ENCODE results near the gene QRFP. TPM values are rescaled to one million over a fixed set of nuclear protein-coding genes. Genes with fewer than 3 reads are reported as not detected.
A peak's percentile ranks its signal among the peaks of the same experiment; 100 is the strongest.

QRFP gene
- total RNA-seq, 4 donors from 2014 or later, result not detected

- H3K4me1 ChIP-seq, result peaks cover 5 to 93% (median 18%) of the 10 kb centered on the region in 3 donors
Observed at GRCh38 chr9:130869250-130869649, 27.4 kb downstream of the QRFP start.

GRCh38 chr9:130868230-130868629 lies 28.4 kb downstream of the QRFP start:
- peaks cover 0 to 60% of the 10 kb centered on the region in 2 donors for H3K36me3 ChIP-seq
- 84 to 88% methylated on average over 2 to 3 of the region's 3 CpGs for WGBS, 2 donors (ENCODE audit: low coverage in 1 of 2)
- peaks cover 3 to 93% (median 17%) of the 10 kb centered on the region in 3 donors for H3K4me1 ChIP-seq
- no peaks in the 10 kb centered on the region for H3K9me3 ChIP-seq
- no peaks in the 10 kb centered on the region for H3K27me3 ChIP-seq
- ATAC-seq, result no peak
- TF ChIP-seq POLR2A (IDR thresholded peaks at IDR 0.05), result no peak
- TF ChIP-seq EP300 (IDR thresholded peaks at IDR 0.05), result no peak
- TF ChIP-seq POLR2AphosphoS5 (IDR thresholded peaks at IDR 0.05), result no peak
- no peak for TF ChIP-seq CTCF (IDR thresholded peaks at IDR 0.05)
- H3K27ac ChIP-seq, result peak overlapping the region in 1 of 4 donors; percentile 80
- no peak overlapping the region for H3K4me3 ChIP-seq

More at GRCh38 chr9:130869250-130869649, 27.4 kb downstream of the QRFP start:
- Histone ChIP-seq H3K4me3 (no peak overlapping the region), H3K27me3 (no peaks in the 10 kb centered on the region), H3K9me3 (no peaks in the 10 kb centered on the region), H3K36me3 (peaks cover 0 to 60% of the 10 kb centered on the region in 2 donors), H3K27ac (peak overlapping the region in 2 of 4 donors; percentile 5 to 80)
- no peak for ATAC-seq
- TF ChIP-seq CTCF (IDR thresholded peaks at IDR 0.05), result no peak
- no peak for TF ChIP-seq EP300 (IDR thresholded peaks at IDR 0.05)
- TF ChIP-seq POLR2AphosphoS5 (IDR thresholded peaks at IDR 0.05), result peak; percentile 30
- no peak for TF ChIP-seq POLR2A (IDR thresholded peaks at IDR 0.05)
- WGBS, 2 donors (ENCODE audit: low coverage in 1 of 2), result 51 to 68% methylated on average over 4 to 8 of the region's 8 CpGs

GRCh38 chr9:130867556-130867955 lies 29.1 kb downstream of the QRFP start:
- no peak overlapping the region for H3K4me3 ChIP-seq
- TF ChIP-seq POLR2AphosphoS5 (IDR thresholded peaks at IDR 0.05), result no peak
- no peak for TF ChIP-seq EP300 (IDR thresholded peaks at IDR 0.05)
- no peak for TF ChIP-seq CTCF (IDR thresholded peaks at IDR 0.05)
- TF ChIP-seq POLR2A (IDR thresholded peaks at IDR 0.05), result no peak
- peaks cover 0 to 60% of the 10 kb centered on the region in 2 donors for H3K36me3 ChIP-seq
- no peaks in the 10 kb centered on the region for H3K27me3 ChIP-seq
- 69 to 90% methylated on average over 2 to 5 of the region's 9 CpGs for WGBS, 2 donors (ENCODE audit: low coverage in 1 of 2)
- no peaks in the 10 kb centered on the region for H3K9me3 ChIP-seq
- peak overlapping the region in 1 of 4 donors; percentile 80 for H3K27ac ChIP-seq
- no peak for ATAC-seq
- peaks cover 0 to 93% (median 23%) of the 10 kb centered on the region in 3 donors for H3K4me1 ChIP-seq

GRCh38 chr9:130866474-130866965 lies 30.1 kb downstream of the QRFP start:
- H3K9me3 ChIP-seq, result no peaks in the 10 kb centered on the region
- H3K36me3 ChIP-seq, result peaks cover 0 to 53% of the 10 kb centered on the region in 2 donors
- H3K27ac ChIP-seq, result peak overlapping the region in 2 of 4 donors; percentile 31 to 39
- no peak for TF ChIP-seq EP300 (IDR thresholded peaks at IDR 0.05)
- TF ChIP-seq POLR2A (IDR thresholded peaks at IDR 0.05), result no peak
- peak; percentile 79 to 86 (median 84) for TF ChIP-seq CTCF (IDR thresholded peaks at IDR 0.05)
- peak; percentile 9 for TF ChIP-seq POLR2AphosphoS5 (IDR thresholded peaks at IDR 0.05)
- no peak overlapping the region for H3K4me3 ChIP-seq
- ATAC-seq, result peak; percentile 72
- 50 to 100% methylated on average over 1 to 3 of the region's 4 CpGs for WGBS, 2 donors (ENCODE audit: low coverage in 1 of 2)
- no peaks in the 10 kb centered on the region for H3K27me3 ChIP-seq
- H3K4me1 ChIP-seq, result peaks cover 4 to 93% (median 32%) of the 10 kb centered on the region in 3 donors

GRCh38 chr9:130865921-130866320 lies 30.7 kb downstream of the QRFP start:
- H3K27me3 ChIP-seq, result no peaks in the 10 kb centered on the region
- WGBS, 2 donors (ENCODE audit: low coverage in 1 of 2), result 87 to 91% methylated on average over 2 to 3 of the region's 3 CpGs
- H3K36me3 ChIP-seq, result peaks cover 0 to 49% of the 10 kb centered on the region in 2 donors
- no peak for ATAC-seq
- H3K4me3 ChIP-seq, result no peak overlapping the region
- peak overlapping the region in 2 of 4 donors; percentile 31 to 39 for H3K27ac ChIP-seq
- TF ChIP-seq CTCF (IDR thresholded peaks at IDR 0.05), result no peak
- TF ChIP-seq POLR2AphosphoS5 (IDR thresholded peaks at IDR 0.05), result no peak
- no peak for TF ChIP-seq POLR2A (IDR thresholded peaks at IDR 0.05)
- TF ChIP-seq EP300 (IDR thresholded peaks at IDR 0.05), result no peak
- H3K4me1 ChIP-seq, result peaks cover 8 to 93% (median 38%) of the 10 kb centered on the region in 3 donors
- no peaks in the 10 kb centered on the region for H3K9me3 ChIP-seq

Data from gastroesophageal sphincter (tissue), 4 donors.